Activated naive CD4-positive, alpha-beta T cell treated with anti-CD3 and anti-CD28 coated beads, Interleukin-2, amount 50 U/mL, for 24 hours (primary cell): ENCODE data around the gene GDI2.

Source experiments
- H3K27ac Mint-ChIP-seq: one replicate; pipeline ENCODE4 v1.8.0; 2021; ENCODE audit warnings: mild to moderate bottlenecking, mixed read lengths
- H3K27me3 Mint-ChIP-seq: one replicate; pipeline ENCODE4 v1.8.0; 2021; ENCODE audit warnings: mixed read lengths
- H3K36me3 Mint-ChIP-seq: one replicate; pipeline ENCODE4 v1.8.0; 2021; ENCODE audit warnings: mixed read lengths
- H3K4me1 Mint-ChIP-seq: one replicate; pipeline ENCODE4 v1.8.0; 2021; ENCODE audit warnings: mixed read lengths
- H3K4me3 Mint-ChIP-seq: one replicate; pipeline ENCODE4 v1.8.0; 2021; ENCODE audit warnings: mild to moderate bottlenecking, mixed read lengths
- H3K9me3 Mint-ChIP-seq: one replicate; pipeline ENCODE4 v1.8.0; 2021; ENCODE audit warnings: mixed read lengths

GDI2 gene

GRCh38 chr10:5776136-5776880 lies 36.9 kb downstream of the GDI2 start:
- Mint-ChIP-seq H3K4me3 (peak overlapping the region; percentile 76), H3K27me3 (no peaks in the 10 kb centered on the region), H3K9me3 (no peaks in the 10 kb centered on the region), H3K27ac (peak overlapping the region; percentile 87), H3K4me1 (peaks cover 78% of the 10 kb centered on the region), H3K36me3 (peaks cover 19% of the 10 kb centered on the region)

- Mint-ChIP-seq H3K36me3 (peaks cover 18% of the 10 kb centered on the region), H3K27me3 (no peaks in the 10 kb centered on the region), H3K4me3 (peak overlapping the region; percentile 76), H3K27ac (peak overlapping the region; percentile 87), H3K9me3 (no peaks in the 10 kb centered on the region), H3K4me1 (peaks cover 73% of the 10 kb centered on the region)
Measured at GRCh38 chr10:5775685-5776084, 37.5 kb downstream of the GDI2 start.

- peaks cover 68% of the 10 kb centered on the region for H3K4me1 Mint-ChIP-seq
- no peaks in the 10 kb centered on the region for H3K27me3 Mint-ChIP-seq
- peak overlapping the region; percentile 87 for H3K27ac Mint-ChIP-seq
- H3K36me3 Mint-ChIP-seq: peaks cover 18% of the 10 kb centered on the region
- peak overlapping the region; percentile 76 for H3K4me3 Mint-ChIP-seq
- H3K9me3 Mint-ChIP-seq: no peaks in the 10 kb centered on the region
Measured at GRCh38 chr10:5774987-5775620, 38.1 kb downstream of the GDI2 start.

GRCh38 chr10:5766189-5766588 lies 47.0 kb downstream of the GDI2 start:
- H3K36me3 Mint-ChIP-seq: peaks cover 25% of the 10 kb centered on the region
- H3K9me3 Mint-ChIP-seq: no peaks in the 10 kb centered on the region
- H3K27ac Mint-ChIP-seq: peak overlapping the region; percentile 18
- no peak overlapping the region for H3K4me3 Mint-ChIP-seq
- no peaks in the 10 kb centered on the region for H3K27me3 Mint-ChIP-seq
- peaks cover 12% of the 10 kb centered on the region for H3K4me1 Mint-ChIP-seq

- Mint-ChIP-seq H3K27me3 (no peaks in the 10 kb centered on the region), H3K27ac (no peak overlapping the region), H3K36me3 (peaks cover 25% of the 10 kb centered on the region), H3K9me3 (no peaks in the 10 kb centered on the region), H3K4me3 (no peak overlapping the region), H3K4me1 (peaks cover 12% of the 10 kb centered on the region)
Measured at GRCh38 chr10:5765617-5766016, 47.6 kb downstream of the GDI2 start.

- peaks cover 32% of the 10 kb centered on the region for H3K36me3 Mint-ChIP-seq
- peaks cover 12% of the 10 kb centered on the region for H3K4me1 Mint-ChIP-seq
- no peaks in the 10 kb centered on the region for H3K9me3 Mint-ChIP-seq
- H3K27ac Mint-ChIP-seq: peak overlapping the region; percentile 84
- H3K27me3 Mint-ChIP-seq: no peaks in the 10 kb centered on the region
- H3K4me3 Mint-ChIP-seq: no peak overlapping the region
Measured at GRCh38 chr10:5764422-5765297, 48.6 kb downstream of the GDI2 start.

- H3K4me1 Mint-ChIP-seq: peaks cover 12% of the 10 kb centered on the region
- H3K27me3 Mint-ChIP-seq: no peaks in the 10 kb centered on the region
- H3K9me3 Mint-ChIP-seq: no peaks in the 10 kb centered on the region
- no peak overlapping the region for H3K4me3 Mint-ChIP-seq
- H3K36me3 Mint-ChIP-seq: peaks cover 44% of the 10 kb centered on the region
- no peak overlapping the region for H3K27ac Mint-ChIP-seq
Measured at GRCh38 chr10:5762531-5762930, 50.7 kb downstream of the GDI2 start.

GRCh38 chr10:5761220-5761619 lies 52.0 kb downstream of the GDI2 start:
- H3K9me3 Mint-ChIP-seq: no peaks in the 10 kb centered on the region
- H3K27me3 Mint-ChIP-seq: no peaks in the 10 kb centered on the region
- H3K36me3 Mint-ChIP-seq: peaks cover 42% of the 10 kb centered on the region
- no peak overlapping the region for H3K4me3 Mint-ChIP-seq
- H3K4me1 Mint-ChIP-seq: peaks cover 16% of the 10 kb centered on the region
- H3K27ac Mint-ChIP-seq: no peak overlapping the region

- H3K9me3 Mint-ChIP-seq: no peaks in the 10 kb centered on the region
- H3K36me3 Mint-ChIP-seq: peaks cover 38% of the 10 kb centered on the region
- H3K4me1 Mint-ChIP-seq: peaks cover 13% of the 10 kb centered on the region
- H3K27ac Mint-ChIP-seq: peak overlapping the region; percentile 13
- no peak overlapping the region for H3K4me3 Mint-ChIP-seq
- H3K27me3 Mint-ChIP-seq: no peaks in the 10 kb centered on the region
Measured at GRCh38 chr10:5760515-5760914, 52.7 kb downstream of the GDI2 start.

GRCh38 chr10:5758927-5759326 lies 54.3 kb downstream of the GDI2 start:
- peaks cover 25% of the 10 kb centered on the region for H3K36me3 Mint-ChIP-seq
- H3K27ac Mint-ChIP-seq: no peak overlapping the region
- peaks cover 11% of the 10 kb centered on the region for H3K4me1 Mint-ChIP-seq
- no peaks in the 10 kb centered on the region for H3K9me3 Mint-ChIP-seq
- H3K4me3 Mint-ChIP-seq: peak overlapping the region; percentile 30
- no peaks in the 10 kb centered on the region for H3K27me3 Mint-ChIP-seq

- Mint-ChIP-seq H3K36me3 (peaks cover 30% of the 10 kb centered on the region), H3K27ac (peak overlapping the region; percentile 46), H3K27me3 (no peaks in the 10 kb centered on the region), H3K9me3 (no peaks in the 10 kb centered on the region), H3K4me1 (peaks cover 20% of the 10 kb centered on the region), H3K4me3 (no peak overlapping the region)
Measured at GRCh38 chr10:5757766-5758517, 55.3 kb downstream of the GDI2 start.

- H3K27me3 Mint-ChIP-seq: no peaks in the 10 kb centered on the region
- peaks cover 18% of the 10 kb centered on the region for H3K36me3 Mint-ChIP-seq
Measured at GRCh38 chr10:5752301-5752871, 60.8 kb downstream of the GDI2 start.

GRCh38 chr10:5751601-5752253 lies 61.5 kb downstream of the GDI2 start:
- H3K36me3 Mint-ChIP-seq: peaks cover 22% of the 10 kb centered on the region
- no peaks in the 10 kb centered on the region for H3K27me3 Mint-ChIP-seq
- H3K4me1 Mint-ChIP-seq: peaks cover 53% of the 10 kb centered on the region
- H3K27ac Mint-ChIP-seq: no peak overlapping the region
- no peaks in the 10 kb centered on the region for H3K9me3 Mint-ChIP-seq
- H3K4me3 Mint-ChIP-seq: no peak overlapping the region

More at GRCh38 chr10:5752301-5752871, 60.8 kb downstream of the GDI2 start:
- Mint-ChIP-seq H3K4me1 (peaks cover 47% of the 10 kb centered on the region), H3K9me3 (no peaks in the 10 kb centered on the region), H3K27ac (peak overlapping the region; percentile 46), H3K4me3 (no peak overlapping the region)

- no peak overlapping the region for H3K27ac Mint-ChIP-seq
- peaks cover 42% of the 10 kb centered on the region for H3K4me1 Mint-ChIP-seq
- H3K9me3 Mint-ChIP-seq: no peaks in the 10 kb centered on the region
- no peak overlapping the region for H3K4me3 Mint-ChIP-seq
- no peaks in the 10 kb centered on the region for H3K27me3 Mint-ChIP-seq
- peaks cover 21% of the 10 kb centered on the region for H3K36me3 Mint-ChIP-seq
Measured at GRCh38 chr10:5748394-5748803, 64.8 kb downstream of the GDI2 start.
